Smooth muscle cell (in vitro differentiated cells): ENCODE data around the gene CYP2J2. TPM values are rescaled to one million over a fixed set of nuclear protein-coding genes. Genes with fewer than 3 reads are reported as not detected.

Experiments used
- DNase-seq: peaks from one replicate; lab custom pipeline; 2025; ENCODE audit not compliant: unreplicated experiment; lab: John Stamatoyannopoulos, UW
- H2AFZ ChIP-seq: fragments of 200-600 bp; sonication (generic); 2 replicates; pipeline ENCODE4 v1.6.0; 2016; ENCODE audit warnings: antibody characterized with exemption, low read depth, mild to moderate bottlenecking
- H3F3A ChIP-seq: fragments of 200-600 bp; sonication (generic); 2 replicates; pipeline ENCODE4 v1.6.0; 2017; ENCODE audit warnings: antibody characterized with exemption, low read depth
- H3K27ac ChIP-seq: fragments of 200-600 bp; sonication (generic); 2 replicates; pipeline ENCODE4 v1.5.1; 2016; ENCODE audit warnings: low read depth, mild to moderate bottlenecking
- H3K27me3 ChIP-seq: fragments of 200-600 bp; sonication (generic); 2 replicates; pipeline ENCODE4 v1.6.1; 2016; ENCODE audit warnings: low read depth, mild to moderate bottlenecking
- H3K36me3 ChIP-seq: fragments of 200-600 bp; sonication (generic); 2 replicates; pipeline ENCODE4 v1.5.1; 2016; ENCODE audit warnings: low read depth
- H3K4me1 ChIP-seq: fragments of 200-600 bp; sonication (generic); 2 replicates; pipeline ENCODE4 v1.5.1; 2016; ENCODE audit warnings: low read depth
- H3K4me2 ChIP-seq: fragments of 200-600 bp; sonication (generic); 2 replicates; pipeline ENCODE4 v1.6.0; 2016; ENCODE audit warnings: mild to moderate bottlenecking
- H3K4me3 ChIP-seq: fragments of 200-600 bp; sonication (generic); 2 replicates; pipeline ENCODE4 v1.5.1; 2016; ENCODE audit warnings: mild to moderate bottlenecking
- H3K79me2 ChIP-seq: fragments of 200-600 bp; sonication (generic); 2 replicates; pipeline ENCODE4 v1.6.0; 2016; ENCODE audit warnings: low read depth, mild to moderate bottlenecking
- H3K9ac ChIP-seq: fragments of 200-600 bp; sonication (generic); 2 replicates; pipeline ENCODE4 v1.6.0; 2016; ENCODE audit warnings: low read depth
- H3K9me3 ChIP-seq: fragments of 200-600 bp; sonication (generic); replicated peaks from 2 replicates; pipeline ENCODE4 v1.5.1; 2016; ENCODE audit warnings: low read depth
- H4K20me1 ChIP-seq: fragments of 200-600 bp; sonication (generic); 2 replicates; pipeline ENCODE4 v1.6.0; 2016; ENCODE audit warnings: low read depth
- WGBS: methylation state at CpG from one replicate; pipeline ENCODE4 v1.1.7; 2016; ENCODE audit warnings: low lambda C conversion rate; 5-methylcytosine and 5-hydroxymethylcytosine counted together
- polyA plus RNA-seq: library from polyadenylated mRNA; unstranded; fragments of >200 nt; fragmentation: Nextera tagmentation; extraction: Ambion mirVana; gene quantifications from 2 replicates; pipeline ENCODE4 v1.2.1, GENCODE V29; 2016
- total RNA-seq: library from RNA; depleted of rRNA; stranded (reverse); fragments of >200 nt; gene quantifications from 2 replicates; pipeline ENCODE4 v1.2.3, GENCODE V29; 2014
- TF ChIP-seq, protein P1 (sequence below): fragments of 200-600 bp; sonication (generic); IDR thresholded peaks from 2 replicates; pipeline ENCODE4 v1.5.1; 2017; ENCODE audit warnings: borderline replicate concordance, mild to moderate bottlenecking, antibody characterized with exemption; ENCODE audit not compliant: insufficient read depth, poor library complexity, severe bottlenecking

Gene CYP2J2
- total and polyA plus RNA-seq, 2 experiments from 2014 or later, result 1.7 to 2.5 TPM

- Histone ChIP-seq H3F3A (peaks cover 14% of the 10 kb centered on the region), H3K27ac (peak overlapping the region; percentile 48), H3K9ac (no peak overlapping the region), H3K4me3 (no peak overlapping the region), H3K79me2 (no peaks in the 10 kb centered on the region), H3K36me3 (no peaks in the 10 kb centered on the region), H3K4me1 (peaks cover 5% of the 10 kb centered on the region), H4K20me1 (no peaks in the 10 kb centered on the region), H3K4me2 (peak overlapping the region; percentile 16), H2AFZ (no peak overlapping the region), H3K27me3 (no peaks in the 10 kb centered on the region), H3K9me3 (no peaks in the 10 kb centered on the region)
- WGBS, result 4% methylated on average over 6 of the region's 6 CpGs
- TF ChIP-seq, protein P1, sequence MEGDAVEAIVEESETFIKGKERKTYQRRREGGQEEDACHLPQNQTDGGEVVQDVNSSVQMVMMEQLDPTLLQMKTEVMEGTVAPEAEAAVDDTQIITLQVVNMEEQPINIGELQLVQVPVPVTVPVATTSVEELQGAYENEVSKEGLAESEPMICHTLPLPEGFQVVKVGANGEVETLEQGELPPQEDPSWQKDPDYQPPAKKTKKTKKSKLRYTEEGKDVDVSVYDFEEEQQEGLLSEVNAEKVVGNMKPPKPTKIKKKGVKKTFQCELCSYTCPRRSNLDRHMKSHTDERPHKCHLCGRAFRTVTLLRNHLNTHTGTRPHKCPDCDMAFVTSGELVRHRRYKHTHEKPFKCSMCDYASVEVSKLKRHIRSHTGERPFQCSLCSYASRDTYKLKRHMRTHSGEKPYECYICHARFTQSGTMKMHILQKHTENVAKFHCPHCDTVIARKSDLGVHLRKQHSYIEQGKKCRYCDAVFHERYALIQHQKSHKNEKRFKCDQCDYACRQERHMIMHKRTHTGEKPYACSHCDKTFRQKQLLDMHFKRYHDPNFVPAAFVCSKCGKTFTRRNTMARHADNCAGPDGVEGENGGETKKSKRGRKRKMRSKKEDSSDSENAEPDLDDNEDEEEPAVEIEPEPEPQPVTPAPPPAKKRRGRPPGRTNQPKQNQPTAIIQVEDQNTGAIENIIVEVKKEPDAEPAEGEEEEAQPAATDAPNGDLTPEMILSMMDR, result no peak
- no peak for DNase-seq
These were observed 40.6 kb upstream of the CYP2J2 start for GRCh38 chr1:59967141-59967697.

DNA sequence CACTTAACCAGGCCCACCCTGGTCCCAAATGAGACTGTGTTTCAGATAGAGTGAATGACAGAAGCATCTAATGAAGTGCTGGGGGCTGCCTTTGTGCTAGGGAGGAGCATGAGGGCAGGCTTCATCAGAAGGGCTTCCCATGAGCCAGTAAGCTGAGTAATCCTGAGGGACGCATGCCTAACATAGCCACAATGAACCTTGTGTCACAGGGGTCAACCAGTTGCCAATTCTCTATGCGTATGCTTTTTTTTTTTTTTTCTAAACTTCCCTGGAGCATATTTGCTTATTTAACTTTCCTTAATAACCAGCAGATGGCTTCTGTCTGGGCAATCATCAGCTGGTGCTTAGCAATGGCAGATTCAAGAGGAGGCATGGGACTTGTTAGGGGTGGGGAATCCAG, 25.5 kb upstream of the CYP2J2 start:
- H3K36me3 ChIP-seq, result no peaks in the 10 kb centered on the region
- 55% methylated on average over 2 of the region's 2 CpGs for WGBS
- H3K4me2 ChIP-seq, result no peak overlapping the region
- H3K4me3 ChIP-seq, result no peak overlapping the region
- no peaks in the 10 kb centered on the region for H3K27me3 ChIP-seq
- no peaks in the 10 kb centered on the region for H3K9me3 ChIP-seq
- H3K27ac ChIP-seq, result no peak overlapping the region
- no peaks in the 10 kb centered on the region for H3K79me2 ChIP-seq
- H2AFZ ChIP-seq, result no peak overlapping the region
- no peak for DNase-seq
- no peaks in the 10 kb centered on the region for H3K4me1 ChIP-seq
- no peaks in the 10 kb centered on the region for H4K20me1 ChIP-seq
- no peaks in the 10 kb centered on the region for H3F3A ChIP-seq
- no peak overlapping the region for H3K9ac ChIP-seq
- TF ChIP-seq, protein P1, result no peak

DNA sequence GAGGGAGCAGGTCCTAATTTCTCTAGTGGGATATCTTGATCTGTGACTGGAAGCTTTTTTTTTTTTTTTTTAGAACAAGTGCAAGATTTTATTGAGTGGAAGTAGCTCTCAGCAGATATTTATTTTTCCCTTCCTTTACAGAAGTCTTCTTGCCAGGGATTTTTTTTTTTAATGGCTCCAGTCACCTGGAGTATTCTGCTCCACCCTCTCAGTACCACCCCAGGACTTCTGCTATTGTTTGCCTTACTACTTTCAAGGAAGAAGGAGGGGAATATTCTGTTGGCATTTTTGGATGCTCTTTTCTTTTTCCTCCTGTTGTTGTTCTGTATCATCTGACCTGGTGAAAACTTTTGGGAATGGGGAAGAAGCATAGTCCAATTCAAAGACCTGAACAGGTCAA, 23.1 kb upstream of the CYP2J2 start:
- H3K27ac ChIP-seq, result no peak overlapping the region

GRCh38 chr1:59948990-59949389, 22.4 kb upstream of the CYP2J2 start:
- Histone ChIP-seq H3K9me3 (no peaks in the 10 kb centered on the region), H3K27ac (no peak overlapping the region), H3K79me2 (no peaks in the 10 kb centered on the region), H3K4me3 (no peak overlapping the region), H3F3A (no peaks in the 10 kb centered on the region), H3K9ac (no peak overlapping the region), H3K4me2 (no peak overlapping the region), H4K20me1 (no peaks in the 10 kb centered on the region), H2AFZ (no peak overlapping the region), H3K4me1 (no peaks in the 10 kb centered on the region), H3K27me3 (no peaks in the 10 kb centered on the region), H3K36me3 (no peaks in the 10 kb centered on the region)
- WGBS, result 79% methylated on average over 1 of the region's 1 CpG
- no peak for DNase-seq
- TF ChIP-seq, protein P1, result no peak

More for the DNA sequence above, 23.1 kb upstream of the CYP2J2 start:
- Histone ChIP-seq H3K27me3 (no peaks in the 10 kb centered on the region), H4K20me1 (no peaks in the 10 kb centered on the region), H3F3A (no peaks in the 10 kb centered on the region), H3K36me3 (no peaks in the 10 kb centered on the region), H3K4me3 (no peak overlapping the region), H3K4me1 (no peaks in the 10 kb centered on the region), H2AFZ (no peak overlapping the region), H3K9ac (no peak overlapping the region), H3K79me2 (no peaks in the 10 kb centered on the region), H3K4me2 (no peak overlapping the region), H3K9me3 (no peaks in the 10 kb centered on the region)
- TF ChIP-seq, protein P1, result no peak
- DNase-seq, result no peak
